Astrocyte (in vitro differentiated cells and primary cell): ENCODE results near the gene HSPB7.

ENCODE experiments used
- EZH2 ChIP-seq: IDR thresholded peaks from 2 replicates; pipeline ENCODE4 v1.6.1; 2012; ENCODE audit warnings: mild to moderate bottlenecking, low read length, inconsistent platforms; ENCODE audit not compliant: insufficient read depth
- TF ChIP-seq, protein P1 (sequence below): IDR thresholded peaks from 2 replicates; pipeline ENCODE4 v1.5.1; 2011; ENCODE audit warnings: low read depth, mild to moderate bottlenecking, inconsistent platforms, low read length, moderate library complexity; ENCODE audit not compliant: insufficient read depth

DNA sequence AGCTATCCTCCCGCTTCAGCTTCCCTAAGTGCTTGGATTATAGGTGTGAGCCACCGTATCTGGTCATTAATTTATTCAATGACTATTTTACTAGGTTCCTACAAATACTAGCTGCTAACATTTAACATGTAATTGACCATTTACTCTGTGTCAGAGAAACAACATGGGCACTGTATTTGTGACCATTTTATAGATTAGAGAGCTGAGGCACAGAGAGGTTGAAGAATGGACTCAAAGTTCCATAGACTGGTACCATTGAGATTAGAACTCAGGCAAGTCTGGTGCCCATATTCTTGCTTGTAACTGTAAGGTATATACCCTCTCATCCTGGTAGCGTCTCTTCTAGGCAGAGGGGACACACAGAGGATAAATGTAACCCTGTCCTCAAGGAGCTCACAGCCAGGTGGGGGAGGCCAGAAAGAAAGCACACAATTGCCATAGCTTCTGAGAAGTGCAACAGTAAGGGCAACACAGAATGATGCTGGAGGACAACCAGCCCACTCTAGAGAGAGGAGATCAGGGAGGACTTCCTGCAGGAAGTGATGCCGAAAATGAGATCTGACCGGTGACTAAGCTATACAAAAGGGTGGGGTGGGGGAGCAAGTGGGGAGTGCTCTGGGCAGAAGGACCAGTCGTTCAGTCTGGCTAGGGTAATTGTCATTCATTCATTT, 10.0 kb downstream of the HSPB7 start:
- TF ChIP-seq, protein P1, sequence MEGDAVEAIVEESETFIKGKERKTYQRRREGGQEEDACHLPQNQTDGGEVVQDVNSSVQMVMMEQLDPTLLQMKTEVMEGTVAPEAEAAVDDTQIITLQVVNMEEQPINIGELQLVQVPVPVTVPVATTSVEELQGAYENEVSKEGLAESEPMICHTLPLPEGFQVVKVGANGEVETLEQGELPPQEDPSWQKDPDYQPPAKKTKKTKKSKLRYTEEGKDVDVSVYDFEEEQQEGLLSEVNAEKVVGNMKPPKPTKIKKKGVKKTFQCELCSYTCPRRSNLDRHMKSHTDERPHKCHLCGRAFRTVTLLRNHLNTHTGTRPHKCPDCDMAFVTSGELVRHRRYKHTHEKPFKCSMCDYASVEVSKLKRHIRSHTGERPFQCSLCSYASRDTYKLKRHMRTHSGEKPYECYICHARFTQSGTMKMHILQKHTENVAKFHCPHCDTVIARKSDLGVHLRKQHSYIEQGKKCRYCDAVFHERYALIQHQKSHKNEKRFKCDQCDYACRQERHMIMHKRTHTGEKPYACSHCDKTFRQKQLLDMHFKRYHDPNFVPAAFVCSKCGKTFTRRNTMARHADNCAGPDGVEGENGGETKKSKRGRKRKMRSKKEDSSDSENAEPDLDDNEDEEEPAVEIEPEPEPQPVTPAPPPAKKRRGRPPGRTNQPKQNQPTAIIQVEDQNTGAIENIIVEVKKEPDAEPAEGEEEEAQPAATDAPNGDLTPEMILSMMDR: no peak
- no peak for TF ChIP-seq EZH2
